Thyroid gland (tissue), 4 donors: ENCODE data around the gene CCDC187. TPM values are rescaled to one million over a fixed set of nuclear protein-coding genes. Genes with fewer than 3 reads are reported as not detected.

Experiments
- DNase-seq, 2 donors: peaks; one replicate each; pipeline ENCODE4 v3.0.0-alpha.2; 2019
- H3K27ac ChIP-seq, 3 donors: fragments of 200-600 bp; sonication (generic); 1 replicate in 2 of 3; 2 replicates in 1 of 3; pipeline ENCODE4 v1.5.1; 2016 to 2019; ENCODE audit warnings: mild to moderate bottlenecking in 1 of 3, moderate library complexity in 1 of 3
- H3K27me3 ChIP-seq: fragments of 200-600 bp; sonication (generic); one replicate; pipeline ENCODE4 v1.5.1; 2019
- H3K36me3 ChIP-seq, 2 donors: fragments of 200-600 bp; sonication (generic); one replicate each; pipeline ENCODE4 v1.5.1; 2016 to 2019
- H3K4me1 ChIP-seq, 2 donors: fragments of 200-600 bp; sonication (generic); one replicate each; pipeline ENCODE4 v1.5.1; 2017 to 2019
- H3K4me3 ChIP-seq, 3 donors: fragments of 200-600 bp; sonication (generic); replicated peaks in 1 of 3; 1 replicate in 2 of 3; 2 replicates in 1 of 3; pipeline ENCODE4 v1.5.1; 2016; ENCODE audit warnings: mild to moderate bottlenecking in 1 of 3
- H3K9me3 ChIP-seq: fragments of 200-600 bp; sonication (generic); one replicate; pipeline ENCODE4 v1.5.1; 2017
- POLR2A ChIP-seq, 2 donors: fragments of 450-650 bp; IDR thresholded peaks; one replicate each; pipeline ENCODE4 v1.6.1; 2017; ENCODE audit warnings: antibody characterized with exemption in 2 of 2, mild to moderate bottlenecking in 2 of 2, moderate library complexity in 1 of 2
- WGBS, 2 donors: methylation state at CpG; one replicate each; pipeline ENCODE4 v1.1.5; 2017; 5-methylcytosine and 5-hydroxymethylcytosine counted together
- intact Hi-C: fragments of 100-400 bp; cut with DNase I; formaldehyde crosslinking; loops from one replicate; pipeline ENCODE4 v1.15.1; 2023
- total RNA-seq, 4 donors: library from RNA; depleted of rRNA; stranded (reverse); fragments of >200 nt; gene quantifications; one replicate each; pipeline ENCODE4 v1.2.3, GENCODE V29; 2016
- TF ChIP-seq, protein P1 (sequence below), 6 experiments: fragments of 200-600 bp in 3 of 6; fragments of 450-650 bp in 3 of 6; sonication (generic) in 3 of 6; IDR thresholded peaks; one replicate each; pipeline ENCODE4 v1.5.1; 2016 to 2019; ENCODE audit warnings: antibody characterized with exemption in 6 of 6, mild to moderate bottlenecking in 2 of 6, inconsistent platforms in 1 of 6, moderate library complexity in 1 of 6

CCDC187 gene
- total RNA-seq, 4 donors from 2014 or later, result 5.2 to 9.1 (median 6.2) TPM

DNA sequence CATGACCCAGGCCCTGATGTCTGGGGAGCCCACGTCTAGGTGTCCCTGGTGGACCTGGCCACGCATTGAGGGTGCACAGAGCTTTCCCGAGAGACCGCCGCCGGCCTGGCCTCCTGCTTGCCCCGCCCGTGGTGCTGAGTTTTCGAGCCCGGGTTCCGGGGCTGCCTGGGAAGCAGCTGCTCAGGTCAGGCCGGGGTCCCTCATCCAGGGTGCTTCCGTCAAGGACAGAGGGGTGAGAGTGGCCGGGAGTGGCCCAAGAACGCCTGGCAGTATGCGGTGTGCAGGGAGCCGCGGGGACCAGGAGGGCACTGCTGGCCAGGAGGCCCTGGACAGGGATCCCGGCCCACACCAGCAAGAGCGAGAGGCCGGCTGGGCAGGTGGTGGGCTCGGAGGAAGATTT is 19.6 kb downstream of the CCDC187 start:
- 65 to 84% methylated on average over 10 to 17 of the region's 22 CpGs for WGBS, 2 donors
- intact Hi-C loops, result loop anchor here (10.0 kb wide), 2 partner anchors 110 to 140 kb away; no protein-coding TSS in a partner anchor

DNA sequence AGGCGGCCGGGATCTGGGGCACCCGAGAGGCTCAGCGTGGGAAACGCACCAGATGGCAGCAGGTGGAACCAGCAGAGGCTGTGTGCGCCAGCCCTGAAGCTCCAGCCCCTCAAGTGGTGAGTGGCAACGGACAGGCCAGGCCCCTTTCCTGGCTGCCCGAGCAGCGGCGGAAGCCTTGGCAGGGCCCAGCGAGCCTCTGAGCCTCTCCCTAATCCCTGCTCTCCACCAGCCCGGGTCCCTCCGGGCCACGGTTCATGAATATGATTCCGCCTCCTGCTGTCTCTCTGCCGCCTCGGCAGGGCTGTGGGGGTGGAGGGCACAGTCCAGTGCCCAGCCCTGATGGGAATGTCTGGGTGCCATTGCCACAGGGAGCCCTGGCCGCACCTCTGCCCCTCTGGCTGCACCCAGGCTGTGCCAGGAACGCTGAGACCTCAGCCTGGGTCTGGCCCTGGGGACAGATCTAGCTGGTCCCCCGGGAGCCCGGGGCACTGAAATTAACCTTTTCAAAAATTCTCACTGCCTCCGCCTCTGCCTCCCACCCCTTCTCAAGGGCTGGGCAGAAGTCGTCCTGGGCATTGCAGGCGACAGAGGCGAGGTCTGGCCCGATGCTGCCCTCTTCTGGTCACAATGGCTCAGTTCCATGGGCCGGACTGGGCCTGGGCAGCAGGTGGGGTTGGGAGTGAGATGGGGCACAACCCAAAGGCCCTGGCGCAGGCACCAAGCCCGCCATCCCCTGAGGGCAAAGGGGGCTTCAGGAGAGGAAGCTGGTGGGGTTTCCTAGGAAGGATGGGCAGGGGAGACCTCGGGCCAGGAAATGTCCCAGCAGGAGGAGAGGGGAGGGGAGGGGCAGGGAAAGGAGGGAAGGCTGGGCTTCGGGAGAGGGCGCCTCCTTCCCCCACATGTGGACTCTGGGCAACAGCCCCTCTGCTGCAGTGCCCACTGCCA is 20.3 kb downstream of the CCDC187 start:
- H3K9me3 ChIP-seq, result no peaks in the 10 kb centered on the region
- H3K4me3 ChIP-seq, result peak overlapping the region in 1 of 3 donors; percentile 13
- TF ChIP-seq POLR2A (IDR thresholded peaks at IDR 0.05), result no peak
- TF ChIP-seq, protein P1, sequence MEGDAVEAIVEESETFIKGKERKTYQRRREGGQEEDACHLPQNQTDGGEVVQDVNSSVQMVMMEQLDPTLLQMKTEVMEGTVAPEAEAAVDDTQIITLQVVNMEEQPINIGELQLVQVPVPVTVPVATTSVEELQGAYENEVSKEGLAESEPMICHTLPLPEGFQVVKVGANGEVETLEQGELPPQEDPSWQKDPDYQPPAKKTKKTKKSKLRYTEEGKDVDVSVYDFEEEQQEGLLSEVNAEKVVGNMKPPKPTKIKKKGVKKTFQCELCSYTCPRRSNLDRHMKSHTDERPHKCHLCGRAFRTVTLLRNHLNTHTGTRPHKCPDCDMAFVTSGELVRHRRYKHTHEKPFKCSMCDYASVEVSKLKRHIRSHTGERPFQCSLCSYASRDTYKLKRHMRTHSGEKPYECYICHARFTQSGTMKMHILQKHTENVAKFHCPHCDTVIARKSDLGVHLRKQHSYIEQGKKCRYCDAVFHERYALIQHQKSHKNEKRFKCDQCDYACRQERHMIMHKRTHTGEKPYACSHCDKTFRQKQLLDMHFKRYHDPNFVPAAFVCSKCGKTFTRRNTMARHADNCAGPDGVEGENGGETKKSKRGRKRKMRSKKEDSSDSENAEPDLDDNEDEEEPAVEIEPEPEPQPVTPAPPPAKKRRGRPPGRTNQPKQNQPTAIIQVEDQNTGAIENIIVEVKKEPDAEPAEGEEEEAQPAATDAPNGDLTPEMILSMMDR (IDR thresholded peaks at IDR 0.05), result peak; percentile 66 to 88 (median 77)
- H3K27me3 ChIP-seq, result no peaks in the 10 kb centered on the region
- no peaks in the 10 kb centered on the region for H3K36me3 ChIP-seq
- WGBS, 2 donors, result 14 to 20% methylated on average over 20 to 28 of the region's 32 CpGs
- DNase-seq, result peak; percentile 85 to 86
- H3K27ac ChIP-seq, result peak overlapping the region in 2 of 3 donors; percentile 11 to 35
- H3K4me1 ChIP-seq, result peaks cover 5 to 17% of the 10 kb centered on the region in 2 donors
- intact Hi-C loops, result loop anchor here (10.0 kb wide), 2 partner anchors 109 to 139 kb away; no protein-coding TSS in a partner anchor

More for the DNA sequence above, 19.6 kb downstream of the CCDC187 start:
- H3K4me3 ChIP-seq, result no peak overlapping the region
- H3K27me3 ChIP-seq, result no peaks in the 10 kb centered on the region
- TF ChIP-seq, protein P1 (IDR thresholded peaks at IDR 0.05), result no peak
- TF ChIP-seq POLR2A (IDR thresholded peaks at IDR 0.05), result no peak
- no peak for DNase-seq
- no peak overlapping the region for H3K27ac ChIP-seq
- peaks cover 5 to 21% of the 10 kb centered on the region in 2 donors for H3K4me1 ChIP-seq
- no peaks in the 10 kb centered on the region for H3K36me3 ChIP-seq
- H3K9me3 ChIP-seq, result no peaks in the 10 kb centered on the region

DNA sequence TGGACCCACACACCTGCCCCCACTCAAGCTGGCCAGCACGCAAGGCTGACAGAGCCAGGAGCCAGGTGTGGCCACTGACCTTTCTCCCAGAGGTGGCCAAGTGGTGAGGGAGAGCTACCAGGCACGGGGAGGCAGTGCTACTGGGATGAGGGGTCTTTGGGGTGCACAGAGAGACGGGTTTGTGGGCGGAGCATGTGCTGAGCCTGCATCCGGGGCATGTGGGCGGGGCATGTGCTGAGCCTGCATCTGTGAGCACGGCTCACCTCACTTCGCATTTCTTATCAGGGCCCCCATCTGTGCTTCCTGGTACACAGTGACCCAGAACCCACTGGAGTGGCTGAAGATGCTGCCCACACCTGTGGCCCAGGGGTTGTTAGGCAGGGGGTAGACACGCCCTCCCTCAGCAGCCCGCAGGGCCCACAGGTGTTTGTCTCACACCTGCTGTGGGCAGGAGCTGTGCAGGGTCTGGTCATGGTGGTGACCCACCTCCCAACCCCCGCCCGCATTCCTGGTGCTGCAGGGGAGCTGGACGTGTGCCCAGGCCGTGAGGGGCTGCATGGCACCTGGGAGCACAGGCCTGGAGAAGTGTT is 21.5 kb downstream of the CCDC187 start:
- Histone ChIP-seq H3K4me3 (no peak overlapping the region), H3K27me3 (no peaks in the 10 kb centered on the region), H3K36me3 (no peaks in the 10 kb centered on the region), H3K4me1 (peaks cover 5 to 17% of the 10 kb centered on the region in 2 donors), H3K27ac (no peak overlapping the region), H3K9me3 (no peaks in the 10 kb centered on the region)
- peak; percentile 16 to 50 for DNase-seq
- no peak for TF ChIP-seq POLR2A (IDR thresholded peaks at IDR 0.05)
- TF ChIP-seq, protein P1 (IDR thresholded peaks at IDR 0.05), result no peak
- intact Hi-C loops, result loop anchor here (10.0 kb wide), 2 partner anchors 108 to 138 kb away; no protein-coding TSS in a partner anchor
- WGBS, 2 donors, result 45 to 63% methylated on average over 7 to 10 of the region's 14 CpGs

DNA sequence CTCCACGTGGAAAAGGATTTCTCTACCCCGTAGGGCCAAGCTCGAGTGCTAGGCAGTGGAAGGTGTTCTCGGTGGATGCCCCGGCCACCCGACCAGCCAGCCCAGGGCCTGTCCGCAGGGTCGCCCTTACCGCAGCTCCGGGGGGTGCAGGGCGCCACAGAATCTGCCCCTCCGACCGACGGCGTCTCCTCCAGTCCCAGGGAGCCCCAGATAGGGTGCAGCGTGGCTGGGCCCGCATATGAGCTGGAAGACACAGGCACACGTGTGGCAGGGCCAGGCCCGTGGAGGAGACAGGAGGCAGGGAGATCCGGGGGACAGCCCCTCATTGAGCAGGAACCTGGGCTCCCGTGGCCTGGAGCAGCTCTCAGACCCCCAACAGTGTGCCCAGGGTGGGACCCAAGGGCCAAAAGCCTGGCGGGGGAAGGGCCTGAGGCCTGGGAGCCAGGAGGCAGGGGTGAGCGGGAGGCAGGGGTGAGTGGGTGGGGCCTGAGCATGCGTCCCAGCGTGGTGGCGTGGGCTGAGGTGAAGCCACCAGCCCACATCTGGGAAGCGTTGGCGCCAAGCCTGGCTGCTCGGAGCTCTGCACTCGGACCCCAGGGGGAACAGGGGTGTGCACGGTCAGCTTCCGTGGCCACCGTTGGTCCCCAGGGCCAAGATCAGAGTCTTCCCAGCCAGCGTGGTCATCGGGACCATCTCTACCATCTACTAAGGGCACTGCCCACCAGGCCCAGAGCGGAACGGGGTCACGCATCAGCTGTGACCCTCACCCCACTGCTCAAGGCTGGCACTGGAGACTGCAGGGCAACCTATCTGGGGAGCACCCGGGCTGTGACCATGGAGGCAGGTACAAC is 22.2 kb downstream of the CCDC187 start:
- Histone ChIP-seq H3K9me3 (no peaks in the 10 kb centered on the region), H3K4me1 (peaks cover 5 to 17% of the 10 kb centered on the region in 2 donors), H3K4me3 (no peak overlapping the region), H3K27ac (no peak overlapping the region), H3K27me3 (no peaks in the 10 kb centered on the region), H3K36me3 (no peaks in the 10 kb centered on the region)
- TF ChIP-seq, protein P1 (IDR thresholded peaks at IDR 0.05), result no peak
- no peak for TF ChIP-seq POLR2A (IDR thresholded peaks at IDR 0.05)
- intact Hi-C loops, result loop anchor here (10.0 kb wide), 2 partner anchors 107 to 137 kb away; no protein-coding TSS in a partner anchor
- WGBS, 2 donors, result 90 to 91% methylated on average over 9 to 32 of the region's 39 CpGs
- no peak for DNase-seq
